Upper lobe of right lung (tissue), 1 donor: ENCODE measurements around the gene FAM200C. TPM values are rescaled to one million over a fixed set of nuclear protein-coding genes. Genes with fewer than 3 reads are reported as not detected.
A peak's percentile ranks its signal among the peaks of the same experiment; 100 is the strongest.

ENCODE experiments used
- ATAC-seq: fragments of 200-7000 bp; cut with Tn5 transposase; one replicate; pipeline ENCODE4 v1.9.1; 2020; ENCODE audit warnings: mild to moderate bottlenecking, moderate library complexity
- DNase-seq: peaks from one replicate; pipeline ENCODE4 v3.0.0-alpha.2; 2020
- H3K27ac ChIP-seq: fragments of 200-600 bp; one replicate; pipeline ENCODE4 v1.8.0; 2022
- H3K27me3 ChIP-seq: fragments of 200-600 bp; one replicate; pipeline ENCODE4 v1.8.0; 2022; ENCODE audit warnings: mild to moderate bottlenecking
- H3K36me3 ChIP-seq: fragments of 200-600 bp; one replicate; pipeline ENCODE4 v1.8.0; 2022
- H3K4me1 ChIP-seq: fragments of 200-600 bp; one replicate; pipeline ENCODE4 v1.8.0; 2022
- H3K4me3 ChIP-seq: fragments of 200-600 bp; one replicate; pipeline ENCODE4 v1.8.0; 2022; ENCODE audit warnings: mild to moderate bottlenecking
- H3K9me3 ChIP-seq: fragments of 200-600 bp; one replicate; pipeline ENCODE4 v1.8.0; 2022
- CTCF ChIP-seq: fragments of 200-600 bp; IDR thresholded peaks from one replicate; pipeline ENCODE4 v1.8.0; 2022; ENCODE audit warnings: antibody characterized with exemption
- intact Hi-C: fragments of 100-400 bp; cut with DNase I; formaldehyde crosslinking; loops from one replicate; pipeline ENCODE4 v1.11.0; 2022
- total RNA-seq: library from RNA; stranded (reverse); fragmentation: NEBNext Ultra II Directional; extraction: Animal tissue kit (Norgen Biotek cat#: 25700); gene quantifications from one replicate; pipeline ENCODE4 v1.2.1, GENCODE V29; 2021
- donor health status: DM: no; HTN: yes; CAD: no; lungs with severe emphysema.

Gene FAM200C
- total RNA-seq, 1 donor from 2014 or later = 2.8 TPM

GRCh38 chr5:160390787-160391696 is 8.8 kb downstream of the FAM200C start:
- no peak overlapping the region for H3K27ac ChIP-seq
- ATAC-seq (no peak), DNase-seq (no peak)
- no peaks in the 10 kb centered on the region for H3K36me3 ChIP-seq
- no peaks in the 10 kb centered on the region for H3K4me1 ChIP-seq
- H3K27me3 ChIP-seq = no peaks in the 10 kb centered on the region
- peaks cover 10% of the 10 kb centered on the region for H3K9me3 ChIP-seq
- intact Hi-C loops = no loop called here
- TF ChIP-seq CTCF = peak; percentile 52
- no peak overlapping the region for H3K4me3 ChIP-seq

GRCh38 chr5:160387445-160387844 is 12.4 kb downstream of the FAM200C start:
- TF ChIP-seq CTCF = no peak
- no peaks in the 10 kb centered on the region for H3K27me3 ChIP-seq
- ATAC-seq = no peak
- H3K4me1 ChIP-seq = no peaks in the 10 kb centered on the region
- H3K4me3 ChIP-seq = no peak overlapping the region
- intact Hi-C loops = no loop called here
- no peak overlapping the region for H3K27ac ChIP-seq
- no peaks in the 10 kb centered on the region for H3K36me3 ChIP-seq
- H3K9me3 ChIP-seq = peaks cover 10% of the 10 kb centered on the region
- no peak for DNase-seq

GRCh38 chr5:160385496-160385895 is 14.4 kb downstream of the FAM200C start:
- Histone ChIP-seq H3K27ac (no peak overlapping the region), H3K9me3 (peaks cover 10% of the 10 kb centered on the region), H3K4me3 (no peak overlapping the region), H3K36me3 (no peaks in the 10 kb centered on the region), H3K27me3 (no peaks in the 10 kb centered on the region), H3K4me1 (no peaks in the 10 kb centered on the region)
- DNase-seq (no peak), ATAC-seq (no peak)
- no peak for TF ChIP-seq CTCF
- intact Hi-C loops = no loop called here

GRCh38 chr5:160384681-160385080 is 15.2 kb downstream of the FAM200C start:
- Histone ChIP-seq H3K4me1 (no peaks in the 10 kb centered on the region), H3K36me3 (no peaks in the 10 kb centered on the region), H3K27me3 (no peaks in the 10 kb centered on the region), H3K27ac (no peak overlapping the region), H3K9me3 (peaks cover 10% of the 10 kb centered on the region), H3K4me3 (no peak overlapping the region)
- no peak for TF ChIP-seq CTCF
- ATAC-seq (no peak), DNase-seq (no peak)
- intact Hi-C loops = no loop called here

- no peak for TF ChIP-seq CTCF
- DNase-seq (no peak), ATAC-seq (no peak)
- no peak overlapping the region for H3K27ac ChIP-seq
- intact Hi-C loops = no loop called here
- H3K9me3 ChIP-seq = peaks cover 5% of the 10 kb centered on the region
- H3K36me3 ChIP-seq = no peaks in the 10 kb centered on the region
- H3K4me1 ChIP-seq = no peaks in the 10 kb centered on the region
- no peaks in the 10 kb centered on the region for H3K27me3 ChIP-seq
- no peak overlapping the region for H3K4me3 ChIP-seq
These were observed 17.5 kb downstream of the FAM200C start for GRCh38 chr5:160382346-160382745.
